IMR-90 (cell line): ENCODE data around the gene SULT1B1. TPM values are rescaled to one million over a fixed set of nuclear protein-coding genes. Genes with fewer than 3 reads are reported as not detected.

Source experiments
- ATAC-seq: fragments of 200-7000 bp; cut with Tn5 transposase; 2 replicates; pipeline ENCODE4 v1.9.1; 2020; ENCODE audit warnings: low read depth, mild to moderate bottlenecking, moderate library complexity
- BruUV-seq: library from RNA; stranded (reverse); fragments of 400-500 nt; replicated peaks from 2 replicates; lab custom pipeline; 2021; lab: Mats Ljungman, UMichigan
- CTCF ChIA-PET: fragments of 300-600 bp; formaldehyde crosslinking; extraction: SDS; loops from one replicate; lab custom pipeline; 2021; ENCODE audit warnings: antibody characterized with exemption; lab: Yijun Ruan, JAX
- POLR2A ChIA-PET: fragments of 300-600 bp; sonication (Branson Sonifier 250); formaldehyde crosslinking; loops from one replicate; lab custom pipeline; 2022; ENCODE audit warnings: antibody characterized with exemption; ENCODE audit not compliant: unreplicated experiment; lab: Charles Lee
- DNase-seq: peaks from one replicate; pipeline ENCODE4 v3.0.0; 2013
- H2AFZ ChIP-seq: replicated peaks from 2 replicates; pipeline ENCODE3; 2013; ENCODE audit warnings: low read length, mild to moderate bottlenecking; ENCODE audit not compliant: poor library complexity
- H2AK5ac ChIP-seq: 2 replicates; pipeline ENCODE4 v1.6.1; 2013; ENCODE audit warnings: low read depth, low read length, inconsistent platforms
- H2AK9ac ChIP-seq: replicated peaks from 2 replicates; pipeline ENCODE3; 2013; ENCODE audit warnings: mild to moderate bottlenecking, low read depth, low read length, moderate library complexity; ENCODE audit not compliant: poor library complexity
- H2BK120ac ChIP-seq: 2 replicates; pipeline ENCODE4 v1.6.1; 2013; ENCODE audit warnings: low read depth, low read length, inconsistent platforms
- H2BK15ac ChIP-seq: 3 replicates; pipeline ENCODE4 v1.6.1; 2013; ENCODE audit warnings: low read depth, low read length, inconsistent platforms
- H2BK20ac ChIP-seq: 2 replicates; pipeline ENCODE4 v1.6.1; 2013; ENCODE audit warnings: low read depth, mild to moderate bottlenecking, inconsistent platforms, low read length, moderate library complexity
- H2BK5ac ChIP-seq: 2 replicates; pipeline ENCODE4 v1.6.1; 2013; ENCODE audit warnings: mild to moderate bottlenecking, low read depth, low read length, inconsistent platforms; ENCODE audit not compliant: poor library complexity, severe bottlenecking
- H3K14ac ChIP-seq: replicated peaks from 2 replicates; pipeline ENCODE4 v1.6.1; 2013; ENCODE audit warnings: low read depth, low read length, inconsistent platforms
- H3K18ac ChIP-seq: 2 replicates; pipeline ENCODE4 v1.6.1; 2013; ENCODE audit warnings: low read depth, low read length, control low read depth
- H3K23ac ChIP-seq: 2 replicates; pipeline ENCODE4 v1.6.1; 2013; ENCODE audit warnings: low read depth, low read length, inconsistent platforms
- H3K27ac ChIP-seq: 2 replicates; pipeline ENCODE4 v1.5.1; 2013; ENCODE audit warnings: mild to moderate bottlenecking, control low read depth, low read length; ENCODE audit not compliant: insufficient read depth
- H3K27me3 ChIP-seq: 2 replicates; pipeline ENCODE4 v1.6.1; 2013; ENCODE audit warnings: low read length; ENCODE audit not compliant: control insufficient read depth, insufficient read depth
- H3K36me3 ChIP-seq: 2 replicates; pipeline ENCODE4 v1.6.1; 2013; ENCODE audit warnings: low read length, mixed read lengths; ENCODE audit not compliant: control insufficient read depth, insufficient read depth
- H3K4ac ChIP-seq: 2 replicates; pipeline ENCODE4 v1.6.1; 2013; ENCODE audit warnings: low read depth, low read length, inconsistent platforms
- H3K4me1 ChIP-seq: 2 replicates; pipeline ENCODE4 v1.6.1; 2013; ENCODE audit warnings: low read length, mixed read lengths; ENCODE audit not compliant: control insufficient read depth, insufficient read depth
- H3K4me2 ChIP-seq: 2 replicates; pipeline ENCODE4 v1.6.1; 2013; ENCODE audit warnings: low read depth, mild to moderate bottlenecking, control low read depth, low read length, moderate library complexity
- H3K4me3 ChIP-seq: 2 replicates; pipeline ENCODE4 v1.5.1; 2013; ENCODE audit warnings: low read depth, mild to moderate bottlenecking, control low read depth, low read length, moderate library complexity; ENCODE audit not compliant: insufficient read depth
- H3K56ac ChIP-seq: 2 replicates; pipeline ENCODE4 v1.6.1; 2013; ENCODE audit warnings: low read length, inconsistent platforms; ENCODE audit not compliant: insufficient read depth; ENCODE audit errors: extremely low read depth
- H3K79me1 ChIP-seq, 2 experiments: 2 replicates each; pipeline ENCODE4 v1.6.1; 2013; ENCODE audit warnings: low read length in 2 of 2, inconsistent platforms in 1 of 2, low read depth in 1 of 2
- H3K9ac ChIP-seq: 2 replicates; pipeline ENCODE4 v1.6.1; 2013; ENCODE audit warnings: low read depth, low read length, control low read depth
- H3K9me1 ChIP-seq: 2 replicates; pipeline ENCODE4 v1.6.1; 2013; ENCODE audit warnings: low read length, inconsistent platforms; ENCODE audit not compliant: insufficient read depth
- H3K9me3 ChIP-seq: 2 replicates; pipeline ENCODE4 v1.6.1; 2013; ENCODE audit warnings: low read length; ENCODE audit not compliant: control insufficient read depth, insufficient read depth
- H4K20me1 ChIP-seq: 2 replicates; pipeline ENCODE4 v1.6.1; 2013; ENCODE audit warnings: low read length, inconsistent platforms; ENCODE audit not compliant: insufficient read depth
- H4K5ac ChIP-seq: 2 replicates; pipeline ENCODE4 v1.6.1; 2013; ENCODE audit warnings: mild to moderate bottlenecking, low read depth, low read length, control low read depth
- H4K8ac ChIP-seq, 2 experiments: 2 replicates each; pipeline ENCODE4 v1.6.1; 2013; ENCODE audit warnings: low read depth in 2 of 2, low read length in 2 of 2, control low read depth in 1 of 2, inconsistent platforms in 1 of 2
- H4K91ac ChIP-seq: 2 replicates; pipeline ENCODE4 v1.6.1; 2013; ENCODE audit warnings: low read depth, low read length, inconsistent platforms; ENCODE audit not compliant: insufficient read depth
- CHD1 ChIP-seq: IDR thresholded peaks from 2 replicates; pipeline ENCODE4 v1.6.1; 2012; ENCODE audit warnings: low read depth, low read length, improper control_type of control experiment
- MAFK ChIP-seq: IDR thresholded peaks from 2 replicates; pipeline ENCODE4 v1.6.1; 2012; ENCODE audit warnings: low read depth, low read length, improper control_type of control experiment
- MAZ ChIP-seq: IDR thresholded peaks from 2 replicates; pipeline ENCODE4 v1.6.1; 2012; ENCODE audit warnings: low read depth, mild to moderate bottlenecking, low read length, improper control_type of control experiment, moderate library complexity, borderline replicate concordance
- MXI1 ChIP-seq: IDR thresholded peaks from 2 replicates; pipeline ENCODE4 v1.6.1; 2012; ENCODE audit warnings: low read depth, mild to moderate bottlenecking, low read length, moderate library complexity, borderline replicate concordance
- NFE2L2 ChIP-seq: fragments of 150-350 bp; IDR thresholded peaks from 2 replicates; pipeline ENCODE4 v1.6.1; 2016; ENCODE audit warnings: low read depth, mild to moderate bottlenecking, low read length
- WGBS, 2 experiments: methylation state at CpG; one replicate each; pipeline versions ENCODE4 v1.1.5 to v1.1.7; 2013; ENCODE audit warnings: missing lambda C conversion rate in 2 of 2; ENCODE audit not compliant: insufficient read length in 1 of 2; ENCODE audit errors: extremely low coverage in 2 of 2; 5-methylcytosine and 5-hydroxymethylcytosine counted together
- dilution Hi-C: fragments of 300-500 bp; cut with HindIII; formaldehyde crosslinking; loops from one replicate; pipeline ENCODE4 v1.14.3; 2018; ENCODE audit warnings: low sequenced_read_pairs; ENCODE audit not compliant: unreplicated experiment
- in situ Hi-C: fragments of 300-500 bp; cut with MboI; formaldehyde crosslinking; loops from 3 replicates; pipeline ENCODE4 v1.14.3; 2019; ENCODE audit warnings: low sequenced_read_pairs, inconsistent platforms, mixed read lengths
- intact Hi-C: fragments of 100-400 bp; cut with micrococcal nuclease; formaldehyde crosslinking; loops from 2 replicates; pipeline ENCODE4 v1.10.0; 2022
- polyA plus RNA-seq, 3 experiments: library from polyadenylated mRNA; depleted of rRNA; stranded (reverse); fragments of >200 nt; gene quantifications; 2 replicates each; pipeline ENCODE4 v1.2.3, GENCODE V29; 2012; ENCODE audit warnings: low replicate concordance in 1 of 3
- total RNA-seq: library from RNA; depleted of rRNA; stranded (reverse); fragments of >200 nt; gene quantifications from 2 replicates; pipeline ENCODE4 v1.2.3, GENCODE V29; 2012

Gene SULT1B1
- total and polyA plus RNA-seq, 2 of the 4 experiments (the other 2 are of a cell fraction) = 0.05 to 0.18 TPM

GRCh38 chr4:69702201-69702600, 58.2 kb downstream of the SULT1B1 start:
- no peak overlapping the region for H2BK5ac ChIP-seq
- ATAC-seq (no peak), DNase-seq (no peak)
- in situ Hi-C loops (no loop called here), intact Hi-C loops (no loop called here), dilution Hi-C loops (no loop called here)
- H3K9ac ChIP-seq = no peak overlapping the region
- no peaks in the 10 kb centered on the region for H3K9me1 ChIP-seq
- no peaks in the 10 kb centered on the region for H3K79me1 ChIP-seq
- no peak overlapping the region for H3K56ac ChIP-seq
- H2BK15ac ChIP-seq = no peak overlapping the region
- 60% methylated on average over 1 of the region's 3 CpGs; no CpG with 5 or more reads in 1 of the 2 experiments for WGBS, 2 experiments
- no peaks in the 10 kb centered on the region for H3K9me3 ChIP-seq
- H3K27me3 ChIP-seq = no peaks in the 10 kb centered on the region
- H3K4me2 ChIP-seq = no peak overlapping the region
- no peak overlapping the region for H3K14ac ChIP-seq
- BruUV-seq = no TSS peak
- H4K91ac ChIP-seq = no peak overlapping the region
- H2AK9ac ChIP-seq = no peak overlapping the region
- ChIA-PET POLR2A (no interaction called here), CTCF (interaction anchor here (0.6 to 0.7 kb wide), 2 partner anchors 56 to 106 kb away, joined by 3 to 4 read pairs; no protein-coding TSS in a partner anchor)
- no peak overlapping the region for H4K5ac ChIP-seq
- no peaks in the 10 kb centered on the region for H4K20me1 ChIP-seq
- no peaks in the 10 kb centered on the region for H3K4me1 ChIP-seq
- no peak overlapping the region for H2BK120ac ChIP-seq
- no peak overlapping the region for H3K4me3 ChIP-seq
- H2AK5ac ChIP-seq = no peak overlapping the region
- H2BK20ac ChIP-seq = no peak overlapping the region
- no peak for TF ChIP-seq MXI1
- TF ChIP-seq MAFK = no peak
- no peak for TF ChIP-seq NFE2L2
- TF ChIP-seq CHD1 = no peak
- no peak for TF ChIP-seq MAZ
- no peak overlapping the region for H3K27ac ChIP-seq
- no peaks in the 10 kb centered on the region for H3K36me3 ChIP-seq
- H3K23ac ChIP-seq = no peak overlapping the region
- no peak overlapping the region for H3K4ac ChIP-seq
- H4K8ac ChIP-seq = no peak overlapping the region
- H2AFZ ChIP-seq = no peak overlapping the region
- H3K18ac ChIP-seq = no peak overlapping the region
